GM18873 (cell line): ENCODE results near the gene ITCH.
"Not testable (repeated sequence)": the region's sequence is repeated elsewhere in the genome, so short reads cannot be mapped to it uniquely, and the experiment has no call there.

Experiments
- ATAC-seq: cut with Tn5 transposase; IDR thresholded peaks from one replicate; pipeline ENCODE4 v1.9.1; 2021; ENCODE audit warnings: mild to moderate bottlenecking, moderate library complexity, moderate number of reproducible peaks; ENCODE audit not compliant: unreplicated experiment, low FRiP score

Gene ITCH

DNA sequence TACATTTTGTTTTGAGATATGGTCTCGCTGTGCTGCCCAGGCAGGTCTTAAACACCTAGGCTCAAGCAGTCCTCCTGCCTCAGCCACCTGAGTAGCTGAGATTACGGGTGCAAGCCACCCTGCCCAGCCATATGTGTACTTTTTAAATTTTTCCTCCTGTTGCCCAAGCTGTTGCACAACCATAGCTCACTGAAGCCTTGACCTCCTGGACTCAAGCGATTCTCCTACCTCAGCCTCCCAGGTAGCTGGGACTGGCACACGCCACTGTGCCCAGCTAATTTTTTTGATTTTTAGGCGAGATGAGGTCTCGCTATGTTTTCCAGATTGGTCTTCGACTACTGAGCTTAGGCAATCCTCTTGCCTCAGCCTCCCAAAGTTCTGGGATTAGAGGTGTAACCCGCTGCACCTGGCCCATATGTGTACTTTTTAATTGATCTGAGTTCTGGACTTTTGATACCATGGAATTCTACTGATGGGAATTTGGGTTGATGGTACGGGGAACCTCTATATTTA is 44.9 kb downstream of the ITCH start:
- ATAC-seq, result no peak

DNA sequence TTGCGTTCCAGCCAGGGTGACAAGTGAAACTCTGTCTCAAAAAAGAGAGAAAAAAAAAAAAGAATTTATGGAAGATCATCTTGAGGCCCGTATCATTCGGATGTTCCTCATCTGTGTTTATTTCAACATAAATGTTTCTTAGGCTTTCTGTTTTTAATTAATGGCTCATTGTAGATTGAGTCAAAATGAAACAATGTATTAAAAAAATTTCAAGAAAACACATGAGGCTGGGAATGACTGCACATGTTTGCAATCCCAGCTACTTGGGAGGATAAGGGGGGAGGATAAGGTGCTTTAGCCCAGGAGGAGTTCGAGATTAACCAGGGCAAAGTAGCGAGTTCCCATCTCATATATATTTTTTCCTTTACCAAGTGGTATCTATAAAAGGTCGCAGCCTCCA is 47.3 kb downstream of the ITCH start:
- ATAC-seq, result no peak

DNA sequence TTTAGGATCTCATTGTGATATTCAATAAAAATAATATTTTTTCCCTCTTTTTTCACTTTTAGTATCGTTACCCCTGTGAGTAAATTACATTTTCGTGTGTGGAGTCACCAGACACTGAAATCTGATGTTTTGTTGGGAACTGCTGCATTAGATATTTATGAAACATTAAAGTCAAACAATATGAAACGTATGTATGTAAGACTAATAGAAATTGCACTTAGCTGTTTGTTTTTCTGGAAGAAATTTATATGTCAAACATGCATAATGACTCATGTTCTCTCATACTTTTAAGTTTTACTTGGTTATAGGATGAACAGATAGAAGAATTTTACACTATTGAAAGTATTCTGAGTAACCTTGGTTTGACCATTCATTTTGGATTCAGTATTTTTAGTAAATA is 49.4 kb downstream of the ITCH start:
- no peak for ATAC-seq

DNA sequence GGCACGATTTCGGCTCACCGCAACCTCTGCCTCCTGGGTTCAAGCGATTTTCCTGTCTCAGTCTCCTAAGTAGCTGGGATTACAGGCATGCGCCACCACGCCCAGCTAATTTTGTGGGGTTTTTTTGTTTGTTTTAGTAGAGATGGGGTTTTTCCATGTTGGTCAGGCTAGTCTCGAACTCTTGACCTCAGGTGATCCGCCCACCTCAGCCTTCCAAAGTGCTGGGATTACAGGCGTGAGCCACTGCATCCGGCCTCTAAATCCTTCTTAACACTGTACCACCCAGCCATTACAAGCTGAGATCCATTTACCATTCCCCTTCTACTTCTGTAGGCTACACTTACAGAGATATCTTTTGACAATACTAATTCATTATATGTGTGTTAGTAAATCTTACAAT is 51.5 kb downstream of the ITCH start:
- not testable (repeated sequence) for ATAC-seq

DNA sequence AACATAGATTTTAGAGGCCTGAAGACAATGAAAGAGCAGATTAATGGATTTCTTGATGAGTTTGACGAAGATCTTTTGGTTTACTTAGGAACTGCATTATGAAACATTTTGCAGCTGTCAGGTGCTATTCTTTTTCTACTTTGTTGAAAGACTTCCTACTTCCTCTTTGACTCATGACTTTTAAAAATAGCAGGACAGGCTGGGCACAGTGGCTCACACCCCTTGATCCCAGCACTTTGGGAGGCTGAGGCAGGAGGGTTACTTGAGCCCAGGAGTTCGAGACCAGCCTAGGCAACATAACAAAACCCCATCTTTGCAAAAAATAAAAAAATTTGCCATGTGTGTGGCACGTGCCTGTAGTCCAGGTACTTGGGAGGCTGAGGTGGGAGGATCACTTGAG is 52.0 kb downstream of the ITCH start:
- no peak for ATAC-seq

DNA sequence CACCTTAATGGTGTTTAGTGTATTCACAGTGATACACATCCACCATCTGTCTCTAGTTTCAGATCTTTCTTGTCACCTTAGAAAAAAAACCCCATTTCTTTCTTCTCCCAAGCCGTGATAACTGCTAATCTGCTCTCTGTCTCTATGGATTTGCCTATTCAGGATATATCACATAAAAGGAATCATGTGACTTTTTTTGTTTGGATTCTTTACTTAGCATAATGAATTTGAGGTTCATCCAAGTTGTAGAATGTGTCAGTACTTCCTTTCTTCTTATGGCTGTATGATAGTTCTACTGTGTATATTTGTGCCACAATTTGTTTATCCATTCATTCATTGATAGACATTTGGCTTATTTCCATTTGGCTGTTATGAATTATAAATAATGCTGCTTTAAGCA is 57.1 kb downstream of the ITCH start:
- no peak for ATAC-seq

DNA sequence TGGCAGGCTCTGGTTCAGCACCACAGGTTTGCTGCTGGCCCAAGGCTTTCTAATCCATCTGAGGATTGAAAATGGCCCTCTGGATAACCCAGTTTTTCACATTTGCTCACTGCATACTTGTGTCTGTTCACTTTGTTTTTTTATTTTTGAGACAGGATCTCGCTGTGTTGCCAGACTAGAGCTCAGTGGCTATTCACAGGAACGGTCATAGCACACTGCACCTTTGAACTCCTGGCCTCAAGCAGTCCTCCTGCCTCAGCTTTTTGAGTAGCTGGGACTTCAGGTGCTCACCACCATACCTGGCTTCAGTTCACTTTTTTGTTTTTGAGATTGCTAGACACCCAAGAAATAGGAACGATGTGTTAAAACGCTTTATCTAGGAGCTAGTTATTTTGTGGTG is 57.9 kb downstream of the ITCH start:
- no peak for ATAC-seq

DNA sequence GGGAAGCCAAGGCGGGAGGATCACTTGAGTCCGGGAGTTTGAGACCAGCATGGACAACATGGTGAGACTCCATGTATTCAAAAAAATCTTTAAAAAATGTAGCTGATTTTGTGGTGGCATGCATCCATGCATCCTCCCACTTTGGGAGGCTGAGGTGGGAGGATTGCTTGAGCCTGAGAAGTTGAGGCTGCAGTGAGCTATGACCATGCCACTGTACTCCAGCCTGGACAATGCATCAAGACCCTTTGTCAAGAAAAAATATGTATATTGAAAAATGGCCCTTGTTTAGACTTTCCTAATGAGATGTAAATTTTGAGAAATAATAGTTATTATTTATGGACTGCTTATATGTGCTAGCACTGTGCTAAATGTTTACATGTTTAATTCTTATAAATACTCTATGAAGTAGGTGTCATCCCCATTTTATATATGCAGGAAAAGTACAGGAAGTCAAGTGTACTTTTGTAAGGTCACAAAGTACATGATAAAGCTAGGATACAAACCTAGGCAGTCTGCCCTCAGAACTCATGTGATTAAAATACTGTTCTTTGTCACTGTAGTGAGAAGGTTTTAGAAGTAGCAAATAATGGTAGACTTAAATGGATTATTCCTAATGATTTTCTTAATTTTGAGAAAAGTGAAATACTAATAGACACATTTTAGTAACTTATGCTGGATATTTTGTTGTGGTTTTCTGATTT is 58.8 kb downstream of the ITCH start:
- ATAC-seq, result no peak

DNA sequence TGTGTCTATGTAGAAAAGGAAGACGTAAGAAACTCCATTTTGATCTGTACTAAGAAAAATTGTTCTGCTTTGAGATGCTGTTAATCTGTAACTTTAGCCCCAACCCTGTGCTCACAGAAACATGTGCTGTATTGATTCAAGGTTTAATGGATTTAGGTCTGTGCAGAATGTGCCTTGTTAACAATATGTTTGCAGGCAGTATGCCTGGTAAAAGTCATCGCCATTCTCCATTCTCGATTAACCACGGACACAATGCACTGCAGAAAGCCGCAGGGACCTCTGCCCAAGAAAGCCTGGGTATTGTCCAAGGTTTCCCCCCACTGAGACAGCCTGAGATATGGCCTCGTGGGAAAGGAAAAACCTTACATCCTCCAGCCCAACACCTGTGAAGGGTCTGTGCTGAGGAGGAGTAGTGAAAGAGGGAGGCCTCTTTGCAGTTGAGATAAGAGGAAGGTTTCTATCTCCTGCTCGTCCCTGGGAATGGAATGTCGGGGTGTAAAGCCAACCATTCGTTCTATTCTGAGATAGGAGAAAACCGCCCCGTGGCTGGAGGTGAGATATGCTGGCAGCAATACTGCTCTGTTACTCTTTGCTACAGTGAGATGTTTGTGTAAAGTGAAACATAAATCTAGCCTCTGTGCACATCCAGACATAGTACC is 62.1 kb downstream of the ITCH start:
- ATAC-seq, result not testable (repeated sequence)

DNA sequence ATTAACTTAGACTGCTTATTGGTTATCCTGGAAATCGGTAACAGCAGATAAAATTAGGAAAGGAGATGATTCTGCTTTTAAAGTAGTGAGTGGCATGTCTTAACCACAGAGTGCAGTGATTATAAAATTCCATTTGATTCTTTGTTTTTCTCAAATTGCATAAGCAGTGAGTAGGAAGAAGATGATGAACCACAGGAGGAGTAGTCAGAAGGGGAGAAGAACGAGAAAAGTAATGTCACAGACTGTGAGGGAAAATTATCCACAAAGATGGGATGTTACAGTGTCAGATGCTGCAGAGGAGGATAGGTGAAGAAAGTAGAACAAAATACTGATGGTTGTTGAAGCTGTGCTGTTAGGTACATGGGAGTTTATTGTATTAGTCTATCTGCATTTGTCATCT is 63.0 kb downstream of the ITCH start:
- no peak for ATAC-seq

DNA sequence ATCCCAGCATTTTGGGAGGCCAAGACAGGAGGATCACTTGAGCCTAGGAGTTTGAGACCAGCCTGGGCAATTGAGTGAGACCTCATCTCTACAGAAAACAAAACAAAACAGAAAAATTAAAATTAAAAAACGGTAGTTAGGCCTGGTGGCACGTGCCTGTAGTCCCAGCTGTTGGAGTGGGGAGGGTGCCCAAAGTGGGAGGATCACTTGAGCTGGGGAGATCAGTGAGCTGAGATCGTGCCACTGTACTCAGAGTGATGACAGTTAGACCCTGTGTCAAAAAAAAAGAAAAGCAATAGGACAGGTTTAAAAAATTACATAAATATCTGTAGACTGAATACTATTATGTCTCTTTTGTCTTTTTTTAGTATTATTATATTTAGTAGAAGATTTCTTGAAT is 64.3 kb downstream of the ITCH start:
- ATAC-seq, result no peak

DNA sequence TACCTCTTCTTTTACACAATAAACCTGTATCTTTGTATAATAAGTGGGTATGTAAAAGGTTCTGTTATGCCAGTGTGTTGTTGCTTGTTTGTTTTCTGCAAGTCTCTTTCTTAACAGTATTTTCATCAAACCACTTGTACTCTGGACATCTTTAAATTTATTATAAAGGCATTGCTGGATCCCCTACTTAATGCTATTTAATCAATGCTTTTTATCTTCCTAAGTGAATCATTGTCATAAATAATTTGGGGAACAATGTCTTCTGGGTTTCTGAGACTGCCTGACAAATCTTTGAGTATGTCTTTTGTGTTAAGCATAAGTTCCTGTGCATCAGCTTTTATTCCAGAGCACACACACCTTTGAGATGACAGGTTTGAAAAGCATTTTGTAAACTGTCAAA is 64.7 kb downstream of the ITCH start:
- ATAC-seq, result no peak

DNA sequence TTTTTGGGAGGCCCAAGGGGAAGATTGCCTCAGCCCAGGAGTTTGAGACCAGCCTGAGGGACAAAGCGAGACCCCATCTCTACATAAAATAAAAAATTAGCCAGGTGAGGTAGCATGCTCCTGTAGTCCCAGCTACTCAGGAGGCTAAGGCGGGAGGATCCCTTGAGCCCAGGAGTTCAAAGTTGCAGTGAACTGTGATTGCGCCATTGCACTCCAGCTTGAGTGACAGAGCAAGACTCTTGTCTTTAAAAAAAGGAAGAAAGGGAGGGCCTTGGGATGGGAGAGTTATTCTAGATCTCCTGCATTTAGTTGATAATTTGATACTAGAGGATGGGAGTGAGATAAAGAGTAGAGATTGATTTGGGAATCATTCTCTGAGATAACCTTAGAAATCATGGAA is 68.1 kb downstream of the ITCH start:
- ATAC-seq, result no peak

DNA sequence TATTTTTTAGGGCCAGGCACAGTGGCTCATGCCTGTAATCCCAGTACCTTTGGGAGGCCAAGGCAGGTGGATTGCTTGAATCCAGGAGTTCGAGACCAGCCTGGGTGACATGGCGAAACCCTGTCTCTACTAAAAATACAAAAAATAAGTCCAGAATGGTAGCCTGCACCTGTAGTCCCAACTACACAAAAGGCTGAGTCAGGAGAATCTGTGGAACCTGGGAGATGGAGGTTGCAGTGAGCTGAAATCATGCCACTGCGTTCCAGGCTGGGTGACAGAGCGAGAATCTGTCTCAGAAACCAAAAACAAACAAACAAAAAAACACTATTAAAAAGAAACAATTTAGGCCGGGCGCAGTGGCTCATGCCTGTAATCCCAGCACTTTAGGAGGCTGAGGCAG is 69.6 kb downstream of the ITCH start:
- not testable (repeated sequence) for ATAC-seq

DNA sequence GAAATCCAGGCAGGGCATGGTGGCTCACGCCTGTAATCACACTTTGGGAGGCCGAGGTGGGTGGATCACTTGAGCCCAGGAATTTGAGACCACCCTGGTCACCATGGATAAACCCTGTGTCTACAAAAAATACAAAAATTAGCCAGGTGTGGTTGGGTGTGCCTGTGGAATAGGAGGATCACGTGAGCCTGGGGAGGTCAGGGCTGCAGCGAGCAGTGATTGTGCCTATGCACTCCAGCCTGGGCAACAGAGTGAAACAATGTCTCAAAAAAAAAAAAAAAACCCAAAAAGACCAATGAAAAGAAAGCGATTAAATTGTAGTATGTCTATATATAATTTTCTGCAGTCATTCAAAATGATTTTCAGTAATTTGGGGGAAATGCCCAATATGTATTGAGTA is 70.3 kb downstream of the ITCH start:
- ATAC-seq, result no peak

DNA sequence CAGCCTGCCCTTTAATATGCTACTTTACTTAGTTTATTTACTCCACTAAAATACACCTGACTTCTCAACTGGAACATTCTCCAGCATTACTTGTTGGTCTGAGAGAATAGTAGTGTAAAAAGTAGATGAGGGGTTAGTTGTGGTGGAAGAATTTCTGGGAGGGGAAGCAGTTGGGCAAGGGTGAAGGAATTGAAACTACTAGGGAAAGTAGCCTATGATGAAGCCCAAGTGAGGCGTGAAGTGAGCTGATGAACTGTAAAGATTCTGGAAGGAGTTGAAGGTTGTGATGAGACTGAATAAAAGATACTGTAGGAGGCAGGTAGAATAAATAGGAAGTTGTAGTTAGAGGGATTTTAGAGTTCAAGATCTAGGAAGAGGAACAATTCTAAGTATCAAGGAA is 72.5 kb downstream of the ITCH start:
- ATAC-seq, result no peak

DNA sequence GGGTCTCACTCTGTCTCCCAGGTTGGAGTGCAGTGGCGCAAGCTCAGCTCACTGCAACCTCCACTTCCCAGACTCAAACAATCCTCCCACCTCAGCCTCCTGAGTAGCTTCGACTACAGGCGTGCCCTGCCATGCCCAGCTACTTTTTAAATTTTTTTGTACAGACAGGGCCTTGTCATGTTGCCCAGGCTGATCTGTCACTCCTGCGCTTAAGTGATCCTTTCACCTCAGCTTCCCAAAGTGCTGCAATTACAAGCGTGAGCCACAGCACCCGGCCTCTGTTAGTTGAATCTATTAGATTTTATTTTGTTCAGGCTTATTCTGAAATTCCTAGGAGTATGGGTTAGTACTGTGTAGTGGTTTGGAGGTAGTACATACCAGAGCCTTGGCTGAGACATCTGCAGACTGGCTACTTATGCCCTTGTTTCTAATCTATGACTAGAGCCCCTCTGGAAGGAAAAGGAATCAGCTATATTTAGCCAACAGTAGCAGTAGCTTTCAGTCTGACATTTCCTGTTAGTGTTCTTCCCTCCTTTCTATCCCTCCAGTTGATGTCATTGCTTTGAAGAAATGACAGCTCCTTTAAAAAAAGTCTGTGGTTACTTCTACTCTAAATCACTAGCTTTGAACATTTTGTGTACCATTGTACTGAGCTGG is 74.4 kb downstream of the ITCH start:
- ATAC-seq, result no peak

DNA sequence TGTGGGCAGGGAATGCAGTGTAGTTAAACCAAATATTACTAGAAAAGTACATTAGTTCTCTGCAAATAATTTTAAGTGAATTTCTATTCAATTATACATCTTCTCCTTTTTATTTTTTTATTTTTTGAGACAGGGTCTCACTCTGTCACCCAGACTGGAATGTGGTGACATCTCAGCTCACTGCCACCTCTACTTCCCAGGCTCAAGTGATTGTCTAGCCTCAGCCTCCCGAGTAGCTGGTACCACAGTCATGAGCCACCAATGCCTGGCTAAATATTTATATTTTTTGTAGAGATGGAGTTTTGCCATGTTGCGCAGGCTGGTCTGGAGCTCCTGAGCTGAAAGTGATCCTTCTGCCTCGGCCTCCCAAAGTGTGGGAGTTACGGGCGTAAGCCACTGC is 76.1 kb downstream of the ITCH start:
- ATAC-seq, result no peak

DNA sequence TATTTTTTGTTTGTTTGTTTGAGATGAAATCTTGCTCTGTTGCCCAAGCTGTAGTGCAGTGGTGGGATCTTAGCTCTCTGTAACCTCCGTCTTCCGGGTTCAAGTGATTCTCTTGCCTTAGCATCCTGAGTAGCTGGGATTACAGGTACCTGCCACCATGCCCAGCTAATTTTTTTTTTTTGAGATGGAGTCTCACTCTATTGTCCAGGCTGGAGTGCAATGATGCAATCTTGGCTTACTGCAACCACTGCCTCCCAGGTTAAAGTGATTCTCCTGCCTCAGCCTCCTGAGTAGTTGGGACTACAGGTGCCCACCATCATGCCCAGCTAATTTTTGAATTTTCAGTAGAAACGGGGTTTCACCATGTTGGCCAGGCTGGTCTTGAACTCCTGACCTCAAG is 78.3 kb downstream of the ITCH start:
- ATAC-seq, result not testable (repeated sequence)

DNA sequence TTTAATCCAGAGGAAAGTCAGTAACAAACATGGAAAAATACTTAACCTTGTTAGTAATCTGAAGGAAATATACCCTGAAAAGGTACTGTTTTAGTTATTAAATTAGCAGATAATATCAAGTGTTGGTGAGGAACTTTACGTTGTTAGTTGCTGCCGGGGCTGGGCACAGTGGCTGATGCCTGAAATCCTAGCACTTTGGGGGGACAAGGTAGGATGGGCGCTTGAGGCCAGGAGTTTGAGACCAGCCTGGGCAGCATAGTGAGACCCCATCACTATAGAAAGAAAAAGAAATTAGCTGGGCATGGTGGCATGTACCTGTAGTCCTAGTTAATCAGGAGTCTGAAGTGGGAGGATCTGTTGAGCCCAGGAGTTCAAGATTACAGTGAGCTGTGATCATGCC is 80.5 kb downstream of the ITCH start:
- ATAC-seq, result no peak

DNA sequence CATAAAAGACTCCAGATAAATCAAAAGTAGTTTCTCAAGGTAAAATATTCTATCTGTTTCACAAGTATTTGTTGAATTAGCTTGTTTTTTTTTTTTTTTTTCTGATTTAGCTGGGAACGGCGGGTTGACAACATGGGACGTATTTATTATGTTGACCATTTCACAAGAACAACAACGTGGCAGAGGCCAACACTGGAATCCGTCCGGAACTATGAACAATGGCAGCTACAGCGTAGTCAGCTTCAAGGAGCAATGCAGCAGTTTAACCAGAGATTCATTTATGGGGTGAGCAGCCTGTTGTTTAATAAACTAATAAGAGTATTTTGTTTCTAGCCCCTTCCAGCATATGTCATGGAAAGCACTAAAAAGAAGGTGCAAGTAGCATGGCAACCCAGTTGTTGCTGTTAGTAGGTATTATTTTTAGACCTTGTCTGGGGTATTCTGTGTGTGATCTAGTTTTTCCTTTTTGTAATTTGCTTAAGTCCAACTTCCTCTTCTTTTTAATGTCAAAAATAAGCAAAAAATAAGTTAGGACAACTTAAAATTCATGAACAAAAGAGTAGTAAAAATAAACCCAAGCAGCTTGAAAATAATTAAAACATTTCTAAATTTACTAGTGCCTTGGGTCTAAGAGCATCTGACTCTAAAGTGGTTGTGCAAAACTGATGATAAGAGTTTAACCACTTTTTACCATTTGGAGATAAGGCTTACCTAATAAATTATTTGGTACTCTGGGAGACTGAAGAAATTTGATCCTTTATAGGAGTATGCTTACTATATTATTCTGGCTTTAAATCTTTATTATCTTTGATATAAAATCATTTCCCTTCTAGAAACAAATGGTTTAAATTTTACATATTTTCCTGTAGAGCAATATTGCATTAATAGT is 82.3 kb downstream of the ITCH start:
- ATAC-seq, result no peak
